AG09319 (cell line): ENCODE results near the gene CNOT1.
"Not testable (repeated sequence)": the region's sequence is repeated elsewhere in the genome, so short reads cannot be mapped to it uniquely, and the experiment has no call there.

ENCODE experiments used
- DNase-seq: peaks from one replicate; pipeline ENCODE4 v3.0.0-alpha.2; 2010; ENCODE audit warnings: low read depth; ENCODE audit errors: extremely low read depth
- TF ChIP-seq, protein P1 (sequence below): IDR thresholded peaks from 2 replicates; pipeline ENCODE4 v1.5.1; 2011; ENCODE audit warnings: low read depth, mild to moderate bottlenecking, inconsistent platforms, low read length, moderate library complexity

CNOT1 gene

DNA sequence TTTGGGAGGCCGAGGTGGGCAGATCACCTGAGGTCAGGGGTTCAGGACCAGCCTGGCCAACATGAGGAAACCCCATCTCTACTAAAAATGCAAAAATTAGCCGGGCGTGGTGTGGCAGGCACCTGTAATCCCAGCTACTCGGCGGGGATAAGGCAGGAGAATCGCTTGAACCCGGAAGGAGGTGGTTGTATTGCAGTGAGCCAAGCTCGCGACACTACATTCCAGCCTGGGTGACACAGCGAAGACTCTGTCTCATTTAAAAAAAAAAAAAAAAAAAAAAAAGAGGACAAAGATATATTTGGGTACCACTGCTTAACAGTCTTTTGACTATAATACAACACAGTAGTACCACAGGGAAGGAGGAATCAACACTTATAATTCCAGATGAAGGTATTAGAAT, 9.2 kb downstream of the CNOT1 start:
- TF ChIP-seq, protein P1, sequence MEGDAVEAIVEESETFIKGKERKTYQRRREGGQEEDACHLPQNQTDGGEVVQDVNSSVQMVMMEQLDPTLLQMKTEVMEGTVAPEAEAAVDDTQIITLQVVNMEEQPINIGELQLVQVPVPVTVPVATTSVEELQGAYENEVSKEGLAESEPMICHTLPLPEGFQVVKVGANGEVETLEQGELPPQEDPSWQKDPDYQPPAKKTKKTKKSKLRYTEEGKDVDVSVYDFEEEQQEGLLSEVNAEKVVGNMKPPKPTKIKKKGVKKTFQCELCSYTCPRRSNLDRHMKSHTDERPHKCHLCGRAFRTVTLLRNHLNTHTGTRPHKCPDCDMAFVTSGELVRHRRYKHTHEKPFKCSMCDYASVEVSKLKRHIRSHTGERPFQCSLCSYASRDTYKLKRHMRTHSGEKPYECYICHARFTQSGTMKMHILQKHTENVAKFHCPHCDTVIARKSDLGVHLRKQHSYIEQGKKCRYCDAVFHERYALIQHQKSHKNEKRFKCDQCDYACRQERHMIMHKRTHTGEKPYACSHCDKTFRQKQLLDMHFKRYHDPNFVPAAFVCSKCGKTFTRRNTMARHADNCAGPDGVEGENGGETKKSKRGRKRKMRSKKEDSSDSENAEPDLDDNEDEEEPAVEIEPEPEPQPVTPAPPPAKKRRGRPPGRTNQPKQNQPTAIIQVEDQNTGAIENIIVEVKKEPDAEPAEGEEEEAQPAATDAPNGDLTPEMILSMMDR = no peak

DNA sequence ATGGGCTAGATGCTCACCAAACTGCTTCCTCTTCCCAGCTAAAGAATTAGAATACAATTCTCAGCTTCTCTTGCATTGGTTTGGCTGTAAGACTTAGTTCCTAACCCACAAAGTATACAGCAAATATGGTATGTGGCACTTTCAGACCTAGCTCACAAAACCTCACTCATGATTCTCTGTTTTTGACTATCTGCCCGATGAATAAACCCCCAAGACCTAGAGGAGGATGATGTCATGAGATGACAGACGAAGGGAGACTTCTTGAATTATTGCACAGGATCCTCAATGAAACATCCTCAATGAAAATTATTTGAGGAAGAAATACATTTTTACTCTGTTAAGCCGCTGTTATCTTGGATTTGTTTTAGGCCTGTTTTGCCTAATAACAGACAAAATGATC, 14.3 kb downstream of the CNOT1 start:
- TF ChIP-seq, protein P1 = no peak
- no peak for DNase-seq

More for the DNA sequence above, 9.2 kb downstream of the CNOT1 start:
- DNase-seq = no peak

DNA sequence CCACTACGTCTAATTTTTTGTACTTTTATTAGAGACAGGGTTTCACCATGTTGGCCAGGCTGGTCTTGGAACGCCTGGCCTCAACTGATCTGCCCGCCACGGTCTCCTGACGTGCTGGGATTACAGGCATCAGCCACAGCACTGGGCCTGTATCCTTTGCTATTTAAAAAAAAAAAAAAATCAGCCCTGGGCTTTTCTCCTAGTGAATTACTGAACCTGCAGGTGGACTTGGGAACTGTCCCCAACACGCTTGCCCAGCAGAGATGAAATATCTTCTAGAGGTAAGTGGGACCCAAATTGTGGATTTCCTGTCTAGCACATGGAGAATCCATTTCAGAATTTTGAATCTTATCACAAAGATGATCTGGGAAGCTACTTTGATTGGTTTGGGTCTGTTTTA, 14.8 kb downstream of the CNOT1 start:
- DNase-seq = no peak
- TF ChIP-seq, protein P1 = no peak

DNA sequence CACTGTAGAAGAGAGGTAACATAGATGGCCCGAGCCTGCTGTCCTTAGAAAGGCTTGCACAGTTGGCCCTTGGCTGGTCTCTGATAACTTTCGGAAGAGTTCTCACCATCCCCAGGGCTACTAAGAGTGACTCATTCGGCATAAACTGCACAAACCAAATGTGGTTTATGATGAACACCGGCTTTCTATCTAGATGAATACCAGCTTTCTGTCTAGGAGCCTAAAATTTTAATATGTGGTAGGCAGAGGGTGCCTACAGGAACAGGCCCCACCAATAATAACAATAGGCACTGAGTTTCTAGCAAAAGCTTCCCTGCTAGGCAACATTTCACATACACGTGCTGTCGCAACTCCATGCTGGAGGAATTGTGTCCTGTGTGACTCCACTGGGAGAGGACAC, 15.4 kb downstream of the CNOT1 start:
- TF ChIP-seq, protein P1 = no peak
- DNase-seq = peak; percentile 49

DNA sequence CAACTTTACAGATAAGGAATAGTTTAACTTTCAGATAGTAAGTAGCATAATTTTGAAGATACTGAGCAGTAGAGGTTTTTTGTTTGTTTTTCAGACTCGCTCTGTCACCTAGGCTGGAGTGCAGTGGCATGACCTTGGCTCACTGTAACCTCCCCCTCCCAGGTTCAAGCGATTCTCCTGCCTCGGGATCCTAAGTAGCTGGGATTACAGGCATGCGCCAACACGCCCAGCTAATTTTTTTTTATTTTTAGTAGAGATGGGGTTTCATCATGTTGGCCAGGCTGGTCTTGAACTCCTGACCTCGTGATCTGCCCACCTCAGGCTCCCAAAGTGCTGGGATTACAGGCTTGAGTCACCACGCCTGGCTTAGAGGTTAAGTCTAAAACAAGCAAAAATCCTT, 16.7 kb downstream of the CNOT1 start:
- not testable (repeated sequence) for DNase-seq

DNA sequence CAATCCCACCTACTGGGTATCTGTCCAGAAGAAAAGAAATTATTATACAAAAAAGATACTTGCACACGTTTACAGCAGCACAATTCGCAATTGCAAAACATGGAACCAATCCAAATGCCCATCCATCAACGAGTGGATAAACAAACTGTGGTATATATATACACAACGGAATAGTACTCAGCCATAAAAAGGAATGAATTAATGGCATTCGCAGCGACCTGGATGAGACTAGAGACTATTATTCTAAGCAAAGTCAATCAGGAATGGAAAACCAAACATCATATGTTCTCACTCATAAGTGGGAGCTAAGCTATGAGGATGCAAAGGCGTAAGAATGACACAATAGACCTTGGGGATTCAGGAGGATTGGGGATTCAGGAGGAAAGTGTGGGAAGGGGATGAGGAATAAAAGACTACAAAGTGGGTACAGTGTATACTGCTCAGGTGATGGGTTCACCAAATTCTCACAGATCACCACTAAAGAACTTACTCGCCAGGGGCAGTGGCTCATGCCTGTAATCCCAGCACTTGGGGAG, 21.0 kb downstream of the CNOT1 start:
- TF ChIP-seq, protein P1 = no peak
- DNase-seq = no peak

DNA sequence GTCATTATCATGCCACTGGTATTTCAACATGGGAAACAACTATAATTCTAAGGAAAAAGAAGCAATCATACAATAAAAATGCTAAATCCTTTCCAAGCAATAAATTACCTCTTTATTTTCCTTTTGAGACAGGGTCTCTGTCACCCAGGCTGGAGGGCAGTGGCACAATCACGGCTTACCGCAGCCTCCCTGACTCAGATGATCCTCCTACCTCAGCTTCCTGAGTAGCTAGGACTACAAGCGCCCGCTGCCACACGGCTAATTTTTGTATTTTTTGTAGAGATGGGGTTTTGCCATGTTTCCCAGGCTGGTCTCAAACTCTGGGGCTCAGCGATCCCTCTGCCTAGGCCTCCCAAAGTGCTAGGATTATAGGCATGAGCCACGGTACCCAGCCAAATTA, 24.1 kb downstream of the CNOT1 start:
- TF ChIP-seq, protein P1 = no peak
- DNase-seq = no peak

DNA sequence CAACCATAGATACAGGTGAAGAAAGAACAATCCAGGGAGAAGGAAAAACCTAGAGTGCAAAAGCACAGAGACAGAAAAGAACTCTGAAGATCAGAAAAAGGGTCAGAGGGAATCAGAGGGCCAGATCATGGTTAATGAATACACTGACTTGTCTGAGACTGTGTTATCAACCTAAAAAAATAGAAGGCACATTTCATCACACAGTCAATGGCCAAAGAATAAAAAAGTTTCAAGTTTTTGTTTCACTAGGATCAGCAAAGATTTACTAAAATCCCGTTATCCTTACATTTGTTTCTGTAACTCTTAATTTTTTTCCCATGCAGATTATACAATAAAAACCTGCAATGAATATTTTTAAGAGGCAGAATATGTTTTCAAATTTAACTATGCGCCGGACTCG, 38.5 kb downstream of the CNOT1 start:
- no peak for DNase-seq
- TF ChIP-seq, protein P1 = no peak
